GM12878 (cell line): ENCODE data around the gene C11orf52. TPM values are rescaled to one million over a fixed set of nuclear protein-coding genes. Genes with fewer than 3 reads are reported as not detected.

ENCODE experiments used
- ATAC-seq: fragments of 200-7000 bp; cut with Tn5 transposase; 3 replicates; pipeline ENCODE4 v1.9.1; 2020; ENCODE audit warnings: mild to moderate bottlenecking, moderate library complexity
- BruUV-seq: library from RNA; stranded (reverse); fragments of 400-500 nt; replicated peaks from 2 replicates; lab custom pipeline; 2021; lab: Mats Ljungman, UMichigan
- CTCF ChIA-PET: fragments of 300-600 bp; sonication (Branson Sonifier 250); formaldehyde crosslinking; extraction: SDS; loops from one replicate; lab custom pipeline; 2021; ENCODE audit warnings: inconsistent platforms; lab: Yijun Ruan, JAX
- POLR2A ChIA-PET: fragments of 350-600 bp; formaldehyde crosslinking; extraction: SDS; loops from one replicate; lab custom pipeline; 2021; ENCODE audit warnings: inconsistent platforms; lab: Charles Lee
- RAD21 ChIA-PET: fragments of 300-600 bp; sonication (Branson Sonifier 250); formaldehyde crosslinking; loops from one replicate; lab custom pipeline; 2023; ENCODE audit warnings: antibody characterized with exemption; ENCODE audit not compliant: unreplicated experiment; lab: Charles Lee
- SMC1A ChIA-PET: fragments of 300-600 bp; sonication (Branson Sonifier 250); formaldehyde crosslinking; loops from one replicate; lab custom pipeline; 2023; ENCODE audit not compliant: unreplicated experiment, uncharacterized antibody; lab: Charles Lee
- DNase-seq: peaks from one replicate; pipeline ENCODE4 v3.0.0-alpha.2; 2011; ENCODE audit warnings: low read depth, low spot score
- FAIRE-seq: peaks from 3 replicates; lab custom pipeline; 2011; peaks lifted over from hg19 to GRCh38; lab: Jason Lieb, UNC
- H2AFZ ChIP-seq: 2 replicates; pipeline ENCODE4 v1.6.0; 2011; ENCODE audit warnings: low read depth, low read length, control low read depth; ENCODE audit not compliant: control insufficient read depth
- H3K27ac ChIP-seq: 2 replicates; pipeline ENCODE4 v1.5.1; 2011; ENCODE audit warnings: control low read depth; ENCODE audit not compliant: control insufficient read depth, insufficient read depth
- H3K27me3 ChIP-seq, 2 experiments: replicated peaks in 1 of 2; 2 replicates each; pipeline versions ENCODE4 v1.6.0 to v1.6.1; 2011; ENCODE audit warnings: low read length in 1 of 2; ENCODE audit not compliant: control insufficient read depth in 2 of 2, insufficient read depth in 2 of 2
- H3K36me3 ChIP-seq, 2 experiments: 2 replicates each; pipeline ENCODE4 v1.5.1; 2011; ENCODE audit warnings: low read length in 1 of 2; ENCODE audit not compliant: control insufficient read depth in 2 of 2, insufficient read depth in 2 of 2
- H3K4me1 ChIP-seq: 2 replicates; pipeline ENCODE4 v1.6.1; 2011; ENCODE audit warnings: mild to moderate bottlenecking, low read length, moderate library complexity, mixed read lengths; ENCODE audit not compliant: control insufficient read depth, insufficient read depth
- H3K4me2 ChIP-seq: 2 replicates; pipeline ENCODE4 v1.6.0; 2011; ENCODE audit warnings: control low read depth; ENCODE audit not compliant: control insufficient read depth, insufficient read depth
- H3K4me3 ChIP-seq: fragments of 200-600 bp; sonication (generic); 2 replicates; pipeline ENCODE4 v1.5.1; 2016
- H3K79me2 ChIP-seq: 2 replicates; pipeline ENCODE4 v1.6.0; 2011; ENCODE audit warnings: low read length; ENCODE audit not compliant: control insufficient read depth, insufficient read depth
- H3K9ac ChIP-seq: 2 replicates; pipeline ENCODE4 v1.8.0; 2011; ENCODE audit warnings: low read length, control low read depth, mixed read lengths; ENCODE audit not compliant: control insufficient read depth, insufficient read depth
- H3K9me3 ChIP-seq: replicated peaks from 3 replicates; pipeline ENCODE4 v1.5.1; 2011; ENCODE audit warnings: mild to moderate bottlenecking, low read length; ENCODE audit not compliant: control insufficient read depth, insufficient read depth
- H4K20me1 ChIP-seq: 2 replicates; pipeline ENCODE4 v1.6.0; 2011; ENCODE audit not compliant: control insufficient read depth, insufficient read depth
- ESRRA ChIP-seq: IDR thresholded peaks from 2 replicates; pipeline ENCODE4 v1.6.1; 2012; ENCODE audit warnings: mild to moderate bottlenecking, low read length, improper control_type of control experiment
- SMARCA5 ChIP-seq: fragments of 450-650 bp; IDR thresholded peaks from 2 replicates; pipeline ENCODE4 v1.6.1; 2017; ENCODE audit warnings: mild to moderate bottlenecking
- ZNF687 ChIP-seq: fragments of 450-650 bp; IDR thresholded peaks from 2 replicates; pipeline ENCODE4 v1.6.1; 2017; ENCODE audit warnings: mild to moderate bottlenecking, moderate library complexity
- WGBS: methylation state at CpG from one replicate; pipeline ENCODE4 v1.1.6; 2016; ENCODE audit warnings: low lambda C conversion rate; ENCODE audit not compliant: insufficient replicate concordance, insufficient coverage; ENCODE audit errors: missing lambda C conversion rate; 5-methylcytosine and 5-hydroxymethylcytosine counted together
- in situ Hi-C: fragments of 300-500 bp; cut with MboI; formaldehyde crosslinking; loops from 9 replicates; pipeline ENCODE4 v1.14.3; 2018; ENCODE audit warnings: mixed read lengths
- intact Hi-C: fragments of 100-400 bp; cut with micrococcal nuclease; formaldehyde crosslinking; loops from one replicate; pipeline ENCODE4 v1.14.2; 2022; ENCODE audit not compliant: unreplicated experiment
- polyA plus RNA-seq, 11 experiments: library from polyadenylated mRNA; depleted of rRNA in 4 of 11; unstranded in 6 of 11; stranded (reverse) in 5 of 11; fragments of >200 nt; fragmentation: Nextera tagmentation in 4 of 11; fragmentation: Illumina TruSeq in 1 of 11; extraction: Ambion mirVana in 4 of 11; extraction: Trizol in 1 of 11; gene quantifications; 1 replicate in 1 of 11; 2 replicates in 10 of 11; pipeline versions ENCODE4 v1.2.1 to v1.2.3, GENCODE V29; 2011 to 2016; ENCODE audit warnings: inconsistent platforms in 2 of 11, missing spikeins in 2 of 11, low read depth in 1 of 11
- total RNA-seq, 4 experiments: library from RNA; depleted of rRNA in 3 of 4; stranded (reverse); fragments of >200 nt in 3 of 4; fragmentation: Illumina TruSeq in 1 of 4; extraction: Trizol in 1 of 4; gene quantifications; 2 replicates each; pipeline versions ENCODE4 v1.2.1 to v1.2.3, GENCODE V29; 2013 to 2021

Gene C11orf52
- total and polyA plus RNA-seq, 10 of the 15 experiments (the other 5 are each of a cell fraction or from before 2014, with no cell fraction given) = not detected

GRCh38 chr11:111937844-111938243 is 19.1 kb downstream of the C11orf52 start:
- BruUV-seq = no TSS peak
- peak overlapping the region; percentile 80 for H3K4me2 ChIP-seq
- CTCF ChIA-PET = interaction anchor here (0.8 to 3.4 kb wide), 5 partner anchors 8 to 343 kb away, joined by 3 to 16 read pairs (median 4); no protein-coding TSS in a partner anchor
- H3K79me2 ChIP-seq = no peaks in the 10 kb centered on the region
- no peaks in the 10 kb centered on the region for H4K20me1 ChIP-seq
- no peak for DNase-seq
- no peak overlapping the region for H3K9ac ChIP-seq
- ATAC-seq = no peak
- WGBS = 86% methylated on average over 7 of the region's 7 CpGs
- SMC1A ChIA-PET = interaction anchor here (0.6 to 1.4 kb wide), 4 partner anchors 16 to 344 kb away, joined by 3 to 4 read pairs (median 3); no protein-coding TSS in a partner anchor
- TF ChIP-seq ZNF687 (no peak), ESRRA (no peak), SMARCA5 (no peak)
- POLR2A ChIA-PET = interaction anchor here (1.1 kb wide), 1 partner anchor 11 kb away, joined by 5 read pairs; no protein-coding TSS in a partner anchor
- no peak overlapping the region for H3K27ac ChIP-seq
- intact Hi-C loops (loop anchor here (10.0 kb wide), 1 partner anchor 237 kb away; the partner anchor contains the start of gene BCO2), in situ Hi-C loops (loop anchor here (10.0 kb wide), 1 partner anchor 337 kb away; no protein-coding TSS in a partner anchor)
- no peak overlapping the region; the same call in 1 of the 2 replicates for H2AFZ ChIP-seq
- no peak overlapping the region; the same call in 1 of the 2 replicates for H3K4me3 ChIP-seq
- RAD21 ChIA-PET = interaction anchor here (10.8 kb wide), 1 partner anchor 42 kb away, joined by 109 read pairs; no protein-coding TSS in a partner anchor
- H3K27me3 ChIP-seq = 0 out of 4 replicates have a peak, but pooled peaks cover 0 to 1% of the 10 kb centered on the region in 2 experiments
- no peaks in the 10 kb centered on the region for H3K36me3 ChIP-seq
- H3K9me3 ChIP-seq = no peaks in the 10 kb centered on the region
- no peak for FAIRE-seq
- H3K4me1 ChIP-seq = peaks cover 22% of the 10 kb centered on the region
